Ectodermal cell (in vitro differentiated cells): Measurements from ENCODE around the gene CEP112.
"Not testable (repeated sequence)": the region's sequence is repeated elsewhere in the genome, so short reads cannot be mapped to it uniquely, and the experiment has no call there.

Experiments used
- H3K27ac ChIP-seq: 2 replicates; pipeline ENCODE4 v1.7.0; 2013; ENCODE audit warnings: mild to moderate bottlenecking, low read depth, low read length; ENCODE audit not compliant: insufficient read depth, poor library complexity, severe bottlenecking
- H3K27me3 ChIP-seq: 2 replicates; pipeline ENCODE4 v1.7.0; 2013; ENCODE audit warnings: mild to moderate bottlenecking, low read length; ENCODE audit not compliant: insufficient read depth, control insufficient read depth, poor library complexity, severe bottlenecking
- H3K36me3 ChIP-seq: one replicate; pipeline ENCODE4 v1.7.0; 2013; ENCODE audit warnings: low read length; ENCODE audit not compliant: control insufficient read depth, insufficient read depth
- H3K4me1 ChIP-seq: one replicate; pipeline ENCODE4 v1.7.0; 2013; ENCODE audit warnings: low read length; ENCODE audit not compliant: control insufficient read depth, insufficient read depth
- H3K4me3 ChIP-seq: 2 replicates; pipeline ENCODE4 v1.7.0; 2013; ENCODE audit warnings: low read depth, low read length, control low read depth; ENCODE audit not compliant: insufficient read depth
- H3K9me3 ChIP-seq: 2 replicates; pipeline ENCODE4 v1.7.0; 2013; ENCODE audit warnings: mild to moderate bottlenecking, low read length, moderate library complexity; ENCODE audit not compliant: control insufficient read depth
- WGBS, 2 experiments: methylation state at CpG; one replicate each; pipeline ENCODE4 v1.1.7; 2013; ENCODE audit warnings: missing lambda C conversion rate in 2 of 2; 5-methylcytosine and 5-hydroxymethylcytosine counted together

The CEP112 gene

DNA sequence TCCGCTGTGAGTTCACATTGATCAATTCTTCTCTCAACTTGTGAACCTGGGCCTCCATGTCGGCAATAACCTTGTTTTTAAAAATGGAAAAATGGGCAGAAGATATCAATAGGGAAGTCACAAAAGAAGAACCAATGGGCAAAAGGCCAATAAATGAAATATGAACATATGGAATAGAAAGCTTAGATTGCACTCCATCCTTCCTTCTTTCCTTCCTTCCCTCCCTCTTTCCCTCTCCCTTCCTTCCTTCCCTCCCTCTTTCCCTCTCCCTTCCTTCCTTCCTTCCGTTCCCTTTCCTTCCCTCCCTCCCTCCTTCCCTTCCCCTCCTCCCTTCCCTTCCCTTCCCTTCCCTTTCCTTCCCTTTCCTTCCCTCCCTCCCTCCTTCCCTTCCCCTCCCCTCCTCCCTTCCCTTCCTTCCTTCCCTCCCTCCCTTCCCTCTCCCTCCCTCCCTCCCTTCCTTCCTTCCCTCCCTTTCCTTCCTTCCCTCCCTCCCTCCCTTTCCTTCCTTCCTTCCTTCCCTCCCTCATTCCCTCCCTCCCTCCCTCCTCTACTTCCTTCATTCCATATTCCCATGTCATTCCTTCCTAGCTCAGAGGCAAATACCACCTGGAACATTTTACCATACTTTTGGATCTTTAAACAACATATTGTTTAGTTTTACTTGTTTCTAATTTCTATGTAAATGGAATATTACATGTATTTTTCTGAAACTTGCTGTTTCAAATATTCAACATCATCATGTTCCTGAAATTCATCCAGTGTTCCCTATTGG is 339.8 kb downstream of the CEP112 start:
- H3K27ac ChIP-seq = no peak overlapping the region
- no peaks in the 10 kb centered on the region for H3K4me1 ChIP-seq
- WGBS, 2 experiments = 94 to 100% methylated on average over 2 of the region's 3 CpGs
- no peak overlapping the region for H3K4me3 ChIP-seq
- no peaks in the 10 kb centered on the region for H3K27me3 ChIP-seq
- H3K9me3 ChIP-seq = no peaks in the 10 kb centered on the region
- no peaks in the 10 kb centered on the region for H3K36me3 ChIP-seq

GRCh38 chr17:65850486-65850885 is 341.4 kb downstream of the CEP112 start:
- no peaks in the 10 kb centered on the region for H3K9me3 ChIP-seq
- H3K4me1 ChIP-seq = no peaks in the 10 kb centered on the region
- H3K4me3 ChIP-seq = no peak overlapping the region
- WGBS, 2 experiments = 92 to 94% methylated on average over 2 of the region's 2 CpGs
- H3K36me3 ChIP-seq = no peaks in the 10 kb centered on the region
- H3K27me3 ChIP-seq = no peaks in the 10 kb centered on the region
- H3K27ac ChIP-seq = no peak overlapping the region

- Histone ChIP-seq H3K27ac (no peak overlapping the region), H3K4me3 (no peak overlapping the region), H3K27me3 (no peaks in the 10 kb centered on the region), H3K9me3 (no peaks in the 10 kb centered on the region), H3K4me1 (no peaks in the 10 kb centered on the region), H3K36me3 (no peaks in the 10 kb centered on the region)
- 90 to 92% methylated on average over 5 of the region's 5 CpGs for WGBS, 2 experiments
Measured at GRCh38 chr17:65848751-65849150, 343.2 kb downstream of the CEP112 start.

DNA sequence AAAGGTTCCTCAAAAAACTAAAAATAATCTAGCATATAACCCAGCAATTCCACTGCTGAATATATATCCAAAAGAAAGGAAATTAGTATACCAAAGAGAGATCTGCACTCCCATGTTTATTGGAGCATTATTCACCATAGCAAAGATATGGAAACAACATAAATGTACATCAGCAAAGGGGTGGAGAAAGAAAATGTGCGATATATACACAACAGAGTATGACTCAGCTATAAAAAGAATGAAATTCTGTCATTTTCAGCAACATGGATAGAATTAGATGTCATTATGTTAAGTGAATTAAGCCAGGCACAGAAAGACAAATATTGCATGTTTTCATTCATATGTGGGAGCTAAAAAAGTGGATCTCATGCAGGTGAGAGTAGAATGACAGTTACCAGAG is 350.8 kb downstream of the CEP112 start:
- Histone ChIP-seq H3K9me3 (no peaks in the 10 kb centered on the region), H3K27ac (no peak overlapping the region), H3K27me3 (no peaks in the 10 kb centered on the region), H3K4me3 (no peak overlapping the region), H3K36me3 (no peaks in the 10 kb centered on the region), H3K4me1 (no peaks in the 10 kb centered on the region)
- 86 to 100% methylated on average over 1 of the region's 1 CpG for WGBS, 2 experiments

DNA sequence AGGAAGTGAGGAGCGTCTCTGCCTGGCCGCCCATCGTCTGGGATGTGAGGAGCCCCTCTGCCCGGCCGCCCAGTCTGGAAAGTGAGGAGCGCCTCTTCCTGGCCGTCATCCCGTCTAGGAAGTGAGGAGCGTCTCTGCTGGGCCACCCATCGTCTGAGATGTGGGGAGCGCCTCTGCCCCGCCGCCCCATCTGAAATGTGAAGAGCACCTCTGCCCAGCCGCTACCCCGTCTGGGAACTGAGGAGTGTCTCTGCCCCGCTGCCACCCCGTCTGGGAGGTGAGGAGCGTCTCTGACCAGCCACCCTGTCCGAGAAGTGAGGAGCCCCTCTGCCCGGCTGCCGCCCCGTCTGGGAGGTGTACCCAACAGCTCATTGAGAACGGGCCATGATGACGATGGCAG is 354.7 kb downstream of the CEP112 start:
- not testable (repeated sequence) for H3K27ac ChIP-seq, H3K9me3 ChIP-seq, H3K4me3 ChIP-seq, H3K4me1 ChIP-seq, H3K36me3 ChIP-seq, H3K27me3 ChIP-seq
- 93% methylated on average over 21 to 23 of the region's 24 CpGs for WGBS, 2 experiments

- Histone ChIP-seq H3K27me3 (no peaks in the 10 kb centered on the region), H3K4me1 (no peaks in the 10 kb centered on the region), H3K9me3 (no peaks in the 10 kb centered on the region), H3K4me3 (no peak overlapping the region), H3K27ac (no peak overlapping the region), H3K36me3 (no peaks in the 10 kb centered on the region)
- WGBS, 2 experiments = 93 to 94% methylated on average over 1 of the region's 1 CpG
Measured at GRCh38 chr17:65833214-65833613, 358.7 kb downstream of the CEP112 start.

GRCh38 chr17:65830356-65830755 is 361.6 kb downstream of the CEP112 start:
- Histone ChIP-seq H3K9me3 (no peaks in the 10 kb centered on the region), H3K36me3 (no peaks in the 10 kb centered on the region), H3K27ac (no peak overlapping the region), H3K4me1 (no peaks in the 10 kb centered on the region), H3K27me3 (no peaks in the 10 kb centered on the region), H3K4me3 (no peak overlapping the region)
- 96 to 97% methylated on average over 2 of the region's 2 CpGs for WGBS, 2 experiments

DNA sequence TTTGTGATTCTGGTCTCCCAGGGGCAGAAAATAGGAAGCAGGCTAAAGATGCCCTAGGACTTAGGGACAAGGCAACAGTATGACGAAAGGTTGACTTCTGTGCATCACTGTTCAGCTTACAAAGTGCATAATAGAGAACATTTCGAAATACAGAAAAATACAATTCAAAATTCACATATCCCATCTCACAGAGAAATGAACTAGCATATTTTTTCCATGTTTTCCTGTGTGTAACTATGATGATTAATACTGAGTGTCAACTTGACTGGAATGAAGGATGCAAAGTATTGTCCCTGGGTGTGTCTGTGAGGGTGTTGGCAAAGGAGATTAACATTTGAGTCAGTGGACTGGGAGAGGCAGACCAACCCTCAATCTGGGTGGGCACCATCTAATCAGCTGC is 365.4 kb downstream of the CEP112 start:
- H3K4me1 ChIP-seq, H3K36me3 ChIP-seq, H3K27ac ChIP-seq, H3K27me3 ChIP-seq, H3K9me3 ChIP-seq, H3K4me3 ChIP-seq: not testable (repeated sequence)
- 93 to 99% methylated on average over 2 of the region's 2 CpGs for WGBS, 2 experiments

GRCh38 chr17:65824901-65825300 is 367.0 kb downstream of the CEP112 start:
- H3K4me1 ChIP-seq = no peaks in the 10 kb centered on the region
- H3K27ac ChIP-seq = no peak overlapping the region
- H3K36me3 ChIP-seq = no peaks in the 10 kb centered on the region
- 78 to 93% methylated on average over 1 of the region's 1 CpG for WGBS, 2 experiments
- H3K9me3 ChIP-seq = no peaks in the 10 kb centered on the region
- no peak overlapping the region for H3K4me3 ChIP-seq
- H3K27me3 ChIP-seq = no peaks in the 10 kb centered on the region

DNA sequence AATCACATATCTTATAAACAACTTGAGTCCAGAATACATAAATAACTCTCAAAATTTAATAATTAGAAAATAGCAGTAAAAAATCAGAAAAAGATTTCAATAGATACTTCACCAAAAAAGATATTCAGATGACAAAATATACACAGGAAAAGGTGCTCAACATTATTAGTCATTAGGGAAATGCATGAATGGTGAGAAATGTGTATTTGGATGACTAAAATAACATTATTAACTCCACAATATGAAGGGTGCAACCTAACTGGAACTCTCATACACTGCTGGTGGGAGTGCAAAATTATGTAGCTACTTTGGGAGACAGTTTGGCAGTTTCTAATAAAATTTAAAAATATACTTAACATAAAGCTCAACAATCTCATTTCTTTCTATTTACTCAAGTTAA is 368.2 kb downstream of the CEP112 start:
- no peaks in the 10 kb centered on the region for H3K27me3 ChIP-seq
- H3K9me3 ChIP-seq = no peaks in the 10 kb centered on the region
- H3K27ac ChIP-seq = no peak overlapping the region
- H3K4me1 ChIP-seq = no peaks in the 10 kb centered on the region
- no peaks in the 10 kb centered on the region for H3K36me3 ChIP-seq
- H3K4me3 ChIP-seq = no peak overlapping the region

DNA sequence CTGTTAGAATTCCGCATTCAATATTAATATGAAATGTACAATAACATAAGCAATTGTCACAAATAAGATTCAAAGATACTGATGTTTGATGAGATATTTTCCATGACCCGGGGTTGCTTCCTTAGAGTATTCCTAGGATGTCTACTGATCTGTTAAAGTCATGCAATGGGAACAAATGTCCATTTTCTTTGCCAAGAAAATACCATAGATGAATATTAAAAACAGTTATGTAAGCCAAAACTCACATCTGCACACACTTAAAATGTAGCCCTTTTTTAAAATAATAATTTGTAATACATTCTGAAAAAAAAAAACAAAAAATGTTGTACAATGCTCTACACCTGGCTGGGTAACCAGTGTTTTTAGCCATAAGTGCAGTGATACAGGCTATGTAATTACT is 371.1 kb downstream of the CEP112 start:
- H3K27me3 ChIP-seq = no peaks in the 10 kb centered on the region
- no peaks in the 10 kb centered on the region for H3K36me3 ChIP-seq
- H3K9me3 ChIP-seq = no peaks in the 10 kb centered on the region
- H3K4me3 ChIP-seq = no peak overlapping the region
- no peaks in the 10 kb centered on the region for H3K4me1 ChIP-seq
- WGBS, 2 experiments = 89 to 100% methylated on average over 1 of the region's 2 CpGs
- no peak overlapping the region for H3K27ac ChIP-seq
